Stimulated activated CD4-positive, alpha-beta T cell treated with anti-CD3 and anti-CD28 coated beads, Interleukin-2, amount 100 ng/mL, for 4 hours (primary cell): ENCODE measurements around the gene TSPEAR.

Experiments used
- DNase-seq: peaks from one replicate; pipeline ENCODE4 v3.0.0-alpha.2; 2020; ENCODE audit warnings: low read depth

The TSPEAR gene

DNA sequence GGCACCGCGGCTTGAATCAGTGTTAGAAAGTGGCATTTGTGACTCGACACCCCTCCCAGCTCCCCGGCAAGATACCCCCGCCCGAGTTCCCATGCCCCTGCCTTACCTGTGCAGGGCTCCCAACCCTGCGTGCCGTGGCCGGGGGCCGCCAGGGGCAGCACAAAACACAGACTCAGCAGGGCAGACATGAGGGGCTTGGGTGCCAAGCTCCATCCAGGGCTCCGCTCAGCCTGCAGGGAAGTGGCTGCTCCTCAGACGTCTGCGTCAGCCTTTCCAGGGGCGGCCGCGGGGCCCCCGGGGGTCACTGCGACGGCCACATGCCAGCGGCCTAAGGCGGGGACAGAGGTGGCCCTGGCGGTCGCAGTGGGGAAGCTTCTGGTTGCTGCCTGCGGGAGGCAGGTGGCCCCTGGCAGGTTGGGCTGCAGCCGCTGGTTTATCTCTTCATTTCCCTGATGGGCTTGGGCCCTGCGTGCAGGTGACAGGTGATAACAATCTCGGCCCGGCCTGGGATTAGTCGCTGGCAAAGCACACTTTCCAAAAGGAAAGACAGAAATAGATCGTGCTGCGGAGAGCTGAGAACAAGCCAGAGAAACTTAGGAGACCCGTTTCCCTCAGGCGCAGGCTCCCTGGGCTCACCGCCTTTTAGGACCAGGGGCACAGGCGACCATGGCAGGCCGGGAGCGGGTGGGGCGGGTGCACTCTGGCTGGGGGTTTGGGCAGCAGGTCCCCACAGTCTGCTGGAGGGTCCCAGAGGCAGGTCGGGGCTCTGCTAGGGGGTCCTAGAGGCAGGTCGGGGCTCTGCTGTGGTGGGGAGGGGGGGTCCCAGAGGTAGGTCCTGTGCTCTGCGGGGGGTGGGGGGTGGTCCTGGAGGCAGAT, at the start of gene TSPEAR:
TSPEAR (minus strand) TSS at position 246 of the 876 bp plus-strand sequence; CDS start at position 188, 58 bp downstream.
- DNase-seq, result no peak

GRCh38 chr21:44760376-44760775, 49.0 kb upstream of the TSPEAR start:
- DNase-seq, result no peak

- DNase-seq, result no peak
These were observed 48.4 kb upstream of the TSPEAR start for GRCh38 chr21:44759628-44760285.

- DNase-seq, result no peak
These were observed 47.6 kb upstream of the TSPEAR start for GRCh38 chr21:44758781-44759627.

DNA sequence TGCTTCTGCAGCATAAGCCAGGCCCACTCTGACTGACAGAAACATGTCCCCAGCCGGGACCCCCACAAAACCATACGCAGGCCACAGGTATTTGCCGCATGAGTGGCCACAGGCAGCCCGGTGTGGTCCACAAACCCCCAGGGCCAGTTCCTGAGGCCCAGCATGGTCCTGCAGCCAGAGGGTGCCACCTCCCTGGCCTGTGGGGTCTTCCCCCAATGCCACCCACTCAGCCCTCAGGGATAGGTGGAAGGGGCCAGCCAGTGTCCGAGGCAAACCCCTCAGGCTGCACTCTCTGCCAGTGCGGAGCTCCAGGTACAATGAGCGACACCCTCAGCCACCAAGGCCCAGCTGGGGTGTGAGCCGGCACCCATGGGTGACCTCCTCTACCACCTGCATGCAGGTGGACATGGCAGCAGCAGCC, 46.8 kb upstream of the TSPEAR start:
- no peak for DNase-seq

DNA sequence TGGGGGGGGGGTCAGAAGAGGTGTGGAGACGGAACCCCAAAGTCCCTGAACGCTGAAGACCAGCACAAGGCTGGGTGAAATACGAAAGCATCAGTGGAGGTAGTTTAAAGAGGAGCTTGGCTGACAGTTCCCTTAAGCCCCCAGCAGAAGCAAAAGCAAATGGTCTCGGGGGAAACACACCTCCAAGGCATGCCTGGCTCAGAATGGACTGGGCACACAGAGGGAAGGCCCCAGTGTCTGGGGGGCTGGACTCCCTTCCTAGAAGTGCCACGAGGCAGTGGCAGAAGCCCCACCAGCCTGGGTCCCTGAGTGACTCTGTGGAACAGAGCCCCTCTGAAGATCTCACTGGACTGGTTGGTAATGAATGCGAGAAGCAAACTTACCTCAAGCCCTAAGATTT, 46.4 kb upstream of the TSPEAR start:
- DNase-seq, result no peak

GRCh38 chr21:44756423-44757185, 45.2 kb upstream of the TSPEAR start:
- DNase-seq, result no peak

- DNase-seq, result no peak
These were observed 43.9 kb upstream of the TSPEAR start for GRCh38 chr21:44755227-44755626.

- DNase-seq, result no peak
These were observed 42.0 kb upstream of the TSPEAR start for GRCh38 chr21:44753357-44753756.

- no peak for DNase-seq
These were observed 41.4 kb upstream of the TSPEAR start for GRCh38 chr21:44752671-44753235.

DNA sequence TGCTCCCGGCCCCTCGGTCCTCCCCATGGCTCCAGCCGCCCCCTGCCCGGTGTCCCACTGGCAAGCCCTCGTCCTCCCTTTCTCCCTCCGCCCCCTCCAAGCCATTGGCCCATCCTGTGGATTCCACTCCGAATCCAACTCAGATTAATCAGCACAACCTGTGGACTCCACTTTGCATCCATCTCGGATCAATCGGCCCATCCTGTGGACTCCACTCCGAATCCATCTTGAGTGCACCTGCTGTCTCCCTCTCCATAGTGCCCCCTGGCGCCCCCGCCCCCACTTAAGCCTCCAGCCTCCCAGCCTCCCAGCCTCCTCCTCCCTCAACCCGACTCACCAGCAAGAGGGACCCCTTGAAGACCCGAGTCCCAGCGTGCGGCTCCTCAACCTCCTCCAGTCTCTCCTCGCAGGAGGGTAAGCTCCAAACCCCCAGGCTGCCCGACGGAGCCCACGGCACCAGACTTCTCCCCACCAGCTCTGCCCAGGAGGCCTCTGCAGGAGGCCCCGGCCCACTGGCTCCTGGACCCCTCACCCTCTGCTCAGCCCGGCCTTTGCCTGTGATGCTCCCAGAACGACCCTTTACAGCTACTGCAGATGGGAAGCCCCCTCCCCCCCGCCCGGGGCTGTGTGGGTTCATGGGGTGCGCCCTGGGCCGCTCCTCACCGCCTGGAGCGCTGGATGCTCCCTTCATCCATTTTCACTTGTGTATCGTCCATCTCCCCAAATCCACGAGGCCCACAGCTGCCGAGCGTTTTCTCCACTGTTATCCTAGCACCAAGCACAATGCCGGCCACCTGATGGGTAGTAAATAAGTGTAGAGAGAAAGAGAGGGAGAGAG, 40.6 kb upstream of the TSPEAR start:
- no peak for DNase-seq

DNA sequence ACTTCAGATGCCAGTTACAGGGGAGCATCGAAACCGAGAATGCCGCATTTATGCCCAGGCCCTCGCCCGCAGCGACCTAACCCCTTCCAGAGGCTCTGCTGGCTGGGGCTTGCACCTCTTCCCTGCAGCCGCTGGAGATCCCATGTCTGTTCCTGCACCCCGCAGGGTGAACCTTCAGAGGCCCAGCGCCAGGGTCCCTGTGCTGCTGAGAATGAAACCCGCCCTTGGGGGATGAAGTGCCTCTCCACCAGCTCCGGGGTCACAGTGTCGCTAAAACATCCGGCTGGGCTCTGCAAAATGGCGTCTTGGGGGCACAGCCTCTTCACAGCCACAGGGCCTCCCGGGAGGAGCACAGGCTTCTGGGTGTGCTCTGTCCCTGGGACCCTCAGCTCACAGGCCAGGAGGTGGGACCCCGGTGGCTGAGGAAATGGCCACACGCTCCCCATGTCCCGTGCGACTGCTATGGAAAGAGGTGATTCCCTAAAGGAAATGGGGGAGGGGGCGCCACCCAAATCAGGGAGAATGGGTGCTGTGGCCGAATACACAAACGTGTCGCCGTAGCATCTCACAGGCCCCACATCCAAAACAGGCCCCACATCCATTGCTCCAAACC, 39.9 kb upstream of the TSPEAR start:
- no peak for DNase-seq

DNA sequence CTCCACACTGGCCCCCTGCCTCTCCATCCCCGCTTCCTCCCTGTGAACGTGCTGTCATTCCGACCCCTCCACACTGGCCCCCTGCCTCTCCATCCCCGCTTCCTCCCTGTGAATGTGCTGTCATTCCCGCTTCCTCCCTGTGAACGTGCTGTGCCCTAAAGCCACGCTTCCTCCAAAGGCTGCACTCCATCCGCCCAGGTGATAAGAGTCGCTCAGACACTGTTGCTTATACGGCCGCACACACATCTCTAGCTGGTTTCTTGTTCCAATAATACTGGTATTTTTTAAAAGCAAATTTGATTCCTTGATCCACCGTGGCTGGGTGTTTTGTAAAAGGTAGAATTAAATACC, 39.3 kb upstream of the TSPEAR start:
- no peak for DNase-seq

GRCh38 chr21:44749759-44750674, 38.6 kb upstream of the TSPEAR start:
- no peak for DNase-seq

DNA sequence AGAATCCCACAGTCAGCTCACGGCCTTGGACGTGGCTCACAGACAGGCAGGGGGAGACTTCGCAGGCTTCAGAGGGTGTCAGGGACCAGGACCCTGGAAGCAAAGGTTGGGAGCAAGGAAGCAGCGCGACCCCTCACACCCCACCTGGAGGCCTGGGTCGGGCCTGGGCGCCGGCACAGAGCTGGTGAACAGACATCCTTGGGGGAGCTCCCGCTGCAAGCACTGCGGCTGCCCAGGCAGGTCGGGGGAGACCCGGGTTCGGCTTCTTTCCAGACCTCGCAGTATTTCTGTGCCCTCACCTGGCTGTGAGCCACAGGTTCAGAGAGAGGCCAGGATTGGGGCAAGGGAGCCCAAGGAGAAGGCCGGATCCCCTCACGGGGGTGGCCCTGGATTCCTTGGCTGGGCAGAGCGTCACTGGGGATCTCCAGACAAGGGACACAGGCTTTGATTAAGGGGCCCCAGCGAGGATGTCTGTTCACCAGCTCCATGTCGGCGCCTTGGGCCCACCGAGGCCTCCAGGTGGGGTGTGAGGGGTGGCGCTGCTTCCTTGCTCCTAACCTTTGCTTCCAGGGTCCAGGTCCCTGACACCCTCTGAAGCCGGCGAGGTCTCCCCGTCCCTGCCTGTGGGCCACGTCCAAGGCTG, 37.9 kb upstream of the TSPEAR start:
- no peak for DNase-seq

GRCh38 chr21:44748621-44749020, 37.2 kb upstream of the TSPEAR start:
- DNase-seq, result no peak

DNA sequence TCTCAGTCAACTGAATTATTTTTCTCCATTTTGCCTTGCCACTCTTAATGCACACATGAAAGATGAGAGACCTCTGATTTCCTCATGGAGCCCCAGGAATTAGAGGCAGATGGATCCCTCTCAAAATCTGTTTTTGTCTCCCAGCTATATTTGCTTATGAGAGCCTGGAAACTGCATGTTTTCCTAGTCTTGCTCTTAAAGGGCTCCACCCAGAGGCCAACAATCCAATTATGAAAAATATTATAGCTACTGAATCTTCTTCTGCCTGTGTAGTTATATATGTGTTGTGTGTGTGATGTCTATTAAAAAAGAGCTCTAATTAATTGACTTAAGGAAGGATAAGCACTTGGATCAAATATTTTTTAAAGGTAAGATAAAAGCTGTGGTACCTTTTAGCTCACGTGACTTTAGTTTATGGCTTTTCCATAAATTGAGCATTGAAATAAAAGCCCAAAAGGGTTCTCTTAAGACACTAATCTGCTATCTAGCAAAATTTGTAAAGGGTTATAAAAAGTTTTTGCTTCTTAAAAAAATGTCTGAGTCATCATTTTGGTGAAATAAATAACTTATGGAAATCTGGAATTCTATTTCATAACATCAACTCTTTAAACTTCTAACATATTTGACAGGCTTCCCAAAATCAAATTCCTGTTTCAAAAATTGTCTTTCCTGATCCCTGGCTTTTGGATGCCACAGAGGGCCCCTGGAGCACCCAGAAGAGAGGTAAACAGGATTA, 31.2 kb upstream of the TSPEAR start:
- no peak for DNase-seq

DNA sequence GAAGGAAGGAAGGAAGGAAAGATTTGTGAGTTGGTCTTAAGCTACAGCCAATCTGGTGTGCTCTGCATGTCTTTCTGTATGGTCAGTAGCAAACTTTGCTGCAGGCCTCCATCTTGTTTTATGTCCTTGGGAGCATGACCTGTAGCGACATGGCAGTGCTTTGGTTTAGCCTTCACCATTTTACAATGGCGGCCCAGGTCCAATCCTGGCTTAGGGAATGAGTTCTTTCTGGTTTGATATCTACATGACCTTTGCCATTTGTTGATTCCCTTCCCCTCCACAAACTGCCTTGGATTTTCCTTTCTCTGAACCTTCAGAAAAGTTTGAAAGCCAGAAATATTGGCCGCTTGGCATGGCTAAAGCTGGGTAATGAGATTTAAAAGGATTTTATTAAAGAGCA, 30.5 kb upstream of the TSPEAR start:
- no peak for DNase-seq
